Osteocyte (in vitro differentiated cells): Measurements from ENCODE around the gene EXTL1. TPM values are rescaled to one million over a fixed set of nuclear protein-coding genes. Genes with fewer than 3 reads are reported as not detected.

ENCODE experiments used
- DNase-seq: peaks from one replicate; pipeline ENCODE4 v3.0.0; 2021; ENCODE audit warnings: mixed read lengths; ENCODE audit not compliant: unreplicated experiment; ENCODE audit errors: extremely low spot score
- H3K27ac Mint-ChIP-seq: one replicate; pipeline ENCODE4 v1.8.0; 2021; ENCODE audit warnings: mild to moderate bottlenecking, mixed read lengths; ENCODE audit not compliant: unreplicated experiment
- H3K27me3 Mint-ChIP-seq: one replicate; pipeline ENCODE4 v1.8.0; 2021; ENCODE audit warnings: mixed read lengths; ENCODE audit not compliant: unreplicated experiment
- H3K36me3 Mint-ChIP-seq: one replicate; pipeline ENCODE4 v1.8.0; 2021; ENCODE audit warnings: mixed read lengths; ENCODE audit not compliant: unreplicated experiment
- H3K4me1 Mint-ChIP-seq: one replicate; pipeline ENCODE4 v1.8.0; 2021; ENCODE audit warnings: mixed read lengths; ENCODE audit not compliant: unreplicated experiment
- H3K4me3 Mint-ChIP-seq: one replicate; pipeline ENCODE4 v1.8.0; 2021; ENCODE audit warnings: mild to moderate bottlenecking, moderate library complexity, mixed read lengths; ENCODE audit not compliant: unreplicated experiment
- H3K9me3 Mint-ChIP-seq: one replicate; pipeline ENCODE4 v1.8.0; 2021; ENCODE audit warnings: mixed read lengths; ENCODE audit not compliant: unreplicated experiment
- CTCF ChIP-seq: fragments of 200-600 bp; sonication (generic); IDR thresholded peaks from 2 replicates; pipeline ENCODE4 v1.5.0; 2021; ENCODE audit warnings: antibody characterized with exemption, mild to moderate bottlenecking, moderate library complexity
- total RNA-seq: library from RNA; stranded (reverse); gene quantifications from 2 replicates; pipeline ENCODE4 v1.2.1, GENCODE V29; 2021

The EXTL1 gene
- total RNA-seq, 1 donor from 2014 or later, result 0.30 TPM

DNA sequence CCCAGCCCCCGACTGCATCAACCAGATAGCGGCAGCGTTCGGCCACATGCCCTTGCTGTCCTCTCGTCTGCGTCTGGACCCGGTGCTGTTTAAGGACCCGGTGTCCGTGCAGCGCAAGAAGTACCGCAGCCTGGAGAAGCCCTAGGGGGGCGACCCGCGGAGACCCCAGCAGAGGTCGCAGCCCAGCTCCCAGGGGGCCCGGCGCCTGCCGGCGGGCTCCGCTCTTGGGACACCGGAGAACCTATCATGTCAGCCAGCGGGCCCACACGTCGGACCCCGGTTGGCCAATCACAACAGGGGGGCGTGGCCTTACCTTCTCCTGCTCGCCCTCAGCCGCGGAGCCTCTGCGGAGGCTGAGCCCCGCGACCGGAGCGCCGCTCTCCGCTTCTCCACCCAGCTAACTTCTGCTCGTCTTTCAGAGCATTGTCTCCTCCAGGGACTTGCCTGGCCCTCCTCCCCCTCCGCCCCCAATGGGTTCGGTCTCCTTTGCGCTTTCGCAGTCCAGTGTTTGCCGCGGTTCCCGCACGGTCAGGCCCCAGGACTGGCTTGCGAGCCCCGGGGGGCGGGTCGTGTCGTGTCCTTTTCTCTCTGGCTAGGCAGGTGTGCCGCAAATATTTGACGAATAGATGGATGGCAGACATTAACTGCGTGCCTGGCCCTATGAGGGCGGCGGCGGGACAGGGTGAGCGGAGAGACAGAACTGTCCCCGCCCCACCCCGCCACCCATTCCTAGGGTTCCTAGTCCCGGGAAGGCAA is 13.8 kb downstream of the EXTL1 start:
- DNase-seq, result peak; percentile 96
- peak overlapping the region; percentile 96 for H3K4me3 Mint-ChIP-seq
- peaks cover 6% of the 10 kb centered on the region for H3K27me3 Mint-ChIP-seq
- peak overlapping the region; percentile 80 for H3K27ac Mint-ChIP-seq
- no peaks in the 10 kb centered on the region for H3K9me3 Mint-ChIP-seq
- peaks cover 11% of the 10 kb centered on the region for H3K4me1 Mint-ChIP-seq
- no peaks in the 10 kb centered on the region for H3K36me3 Mint-ChIP-seq
- TF ChIP-seq CTCF, result no peak

- peak; percentile 99 for TF ChIP-seq CTCF
- H3K27ac Mint-ChIP-seq, result peak overlapping the region; percentile 80
- H3K4me3 Mint-ChIP-seq, result peak overlapping the region; percentile 96
- peaks cover 11% of the 10 kb centered on the region for H3K4me1 Mint-ChIP-seq
- DNase-seq, result peak; percentile 95
- peaks cover 6% of the 10 kb centered on the region for H3K27me3 Mint-ChIP-seq
- no peaks in the 10 kb centered on the region for H3K36me3 Mint-ChIP-seq
- H3K9me3 Mint-ChIP-seq, result no peaks in the 10 kb centered on the region
These were observed 14.6 kb downstream of the EXTL1 start for GRCh38 chr1:26035959-26036755.

- Mint-ChIP-seq H3K4me3 (no peak overlapping the region), H3K9me3 (no peaks in the 10 kb centered on the region), H3K27me3 (peaks cover 6% of the 10 kb centered on the region), H3K36me3 (no peaks in the 10 kb centered on the region), H3K27ac (no peak overlapping the region), H3K4me1 (peaks cover 11% of the 10 kb centered on the region)
- no peak for DNase-seq
- no peak for TF ChIP-seq CTCF
These were observed 15.2 kb downstream of the EXTL1 start for GRCh38 chr1:26036756-26037281.

DNA sequence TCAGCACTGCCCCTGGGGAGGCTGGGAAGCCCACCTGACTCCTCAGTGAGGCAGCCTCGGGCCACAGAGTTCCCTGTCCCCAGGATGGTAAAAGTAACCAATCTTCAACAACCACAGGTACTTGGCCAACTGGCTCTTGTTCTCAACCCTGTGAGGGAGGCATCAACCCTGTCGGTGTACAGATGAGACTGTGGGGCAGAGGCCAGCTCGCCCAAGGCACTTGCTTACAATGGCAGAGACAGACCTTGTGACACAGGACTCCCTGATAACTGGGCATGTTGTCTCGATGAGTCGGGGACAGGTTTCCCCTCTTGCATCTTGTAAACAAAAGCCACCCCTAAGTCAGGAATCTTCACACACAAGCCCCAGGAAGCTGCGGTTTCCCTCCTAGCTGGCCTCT is 16.3 kb downstream of the EXTL1 start:
- H3K4me1 Mint-ChIP-seq, result peaks cover 11% of the 10 kb centered on the region
- no peaks in the 10 kb centered on the region for H3K9me3 Mint-ChIP-seq
- H3K27me3 Mint-ChIP-seq, result peaks cover 12% of the 10 kb centered on the region
- DNase-seq, result no peak
- H3K27ac Mint-ChIP-seq, result no peak overlapping the region
- H3K4me3 Mint-ChIP-seq, result no peak overlapping the region
- H3K36me3 Mint-ChIP-seq, result no peaks in the 10 kb centered on the region
- no peak for TF ChIP-seq CTCF

DNA sequence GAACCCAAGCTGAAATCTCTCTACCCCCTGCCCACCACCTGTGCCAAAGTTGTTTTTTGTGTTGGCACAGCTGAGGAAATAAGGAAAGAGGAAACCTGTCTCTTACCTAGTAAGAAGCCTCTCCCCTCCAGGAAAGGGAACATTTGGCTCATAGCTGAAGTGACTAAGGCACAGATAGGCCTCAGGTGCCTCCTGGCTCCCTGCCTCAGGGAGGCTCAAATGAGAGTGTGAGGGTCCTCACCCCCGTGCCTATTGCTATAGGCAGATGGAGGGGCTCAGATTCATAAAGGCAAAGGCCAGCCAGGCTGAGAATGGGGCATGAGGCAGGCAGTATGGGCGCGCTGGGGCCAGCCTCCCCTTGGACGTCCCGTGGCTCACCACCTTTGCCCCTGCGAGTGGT is 16.9 kb downstream of the EXTL1 start:
- no peak for DNase-seq
- TF ChIP-seq CTCF, result no peak
- H3K36me3 Mint-ChIP-seq, result no peaks in the 10 kb centered on the region
- no peak overlapping the region for H3K27ac Mint-ChIP-seq
- no peaks in the 10 kb centered on the region for H3K9me3 Mint-ChIP-seq
- peaks cover 11% of the 10 kb centered on the region for H3K4me1 Mint-ChIP-seq
- H3K27me3 Mint-ChIP-seq, result peaks cover 15% of the 10 kb centered on the region
- no peak overlapping the region for H3K4me3 Mint-ChIP-seq
